H1 (cell line): ENCODE results near the gene TBC1D22A. TPM values are rescaled to one million over a fixed set of nuclear protein-coding genes. Genes with fewer than 3 reads are reported as not detected.

Experiments used
- CTCF ChIA-PET: fragments of 300-600 bp; sonication (Branson Sonifier 250); formaldehyde crosslinking; loops from one replicate; lab custom pipeline; 2021; ENCODE audit not compliant: partially characterized antibody; lab: Charles Lee
- POLR2A ChIA-PET: fragments of 300-600 bp; sonication (Branson Sonifier 250); formaldehyde crosslinking; loops from one replicate; lab custom pipeline; 2021; ENCODE audit warnings: inconsistent platforms; ENCODE audit not compliant: partially characterized antibody; lab: Charles Lee
- DNase-seq, 2 experiments: peaks; one replicate each; pipeline versions ENCODE4 v3.0.0 to v3.0.0-alpha.2; 2010 to 2022; ENCODE audit warnings: low spot score in 2 of 2, low read depth in 1 of 2, mixed read lengths in 1 of 2
- FAIRE-seq: peaks from 2 replicates; lab custom pipeline; 2011; peaks lifted over from hg19 to GRCh38; lab: Jason Lieb, UNC
- H2AFZ ChIP-seq: 2 replicates; pipeline ENCODE4 v1.8.1; 2012; ENCODE audit warnings: low read length, inconsistent platforms
- H2AK5ac ChIP-seq: 2 replicates; pipeline ENCODE4 v1.6.1; 2013; ENCODE audit warnings: low read depth, low read length
- H2BK120ac ChIP-seq: replicated peaks from 2 replicates; pipeline ENCODE3; 2013; ENCODE audit warnings: low read depth, low read length, inconsistent platforms
- H2BK12ac ChIP-seq: 2 replicates; pipeline ENCODE4 v1.6.1; 2013; ENCODE audit warnings: low read depth, low read length
- H2BK15ac ChIP-seq: 2 replicates; pipeline ENCODE4 v1.6.1; 2013; ENCODE audit warnings: low read length
- H2BK20ac ChIP-seq: 2 replicates; pipeline ENCODE4 v1.6.1; 2013; ENCODE audit warnings: low read length
- H2BK5ac ChIP-seq: 2 replicates; pipeline ENCODE4 v1.6.1; 2013; ENCODE audit warnings: low read depth, low read length
- H3K14ac ChIP-seq: 2 replicates; pipeline ENCODE4 v1.6.1; 2013; ENCODE audit warnings: inconsistent platforms; ENCODE audit not compliant: insufficient read length
- H3K18ac ChIP-seq: 2 replicates; pipeline ENCODE4 v1.6.1; 2013; ENCODE audit warnings: low read length; ENCODE audit errors: extremely low read depth
- H3K23ac ChIP-seq: 2 replicates; pipeline ENCODE4 v1.6.1; 2013; ENCODE audit warnings: inconsistent platforms; ENCODE audit not compliant: insufficient read length
- H3K23me2 ChIP-seq: 2 replicates; pipeline ENCODE4 v1.6.1; 2013; ENCODE audit warnings: low read depth, low read length
- H3K27ac ChIP-seq: 2 replicates; pipeline ENCODE4 v1.6.1; 2011; ENCODE audit warnings: low read depth, low read length, inconsistent platforms
- H3K27me3 ChIP-seq, 4 experiments: replicated peaks in 1 of 4; 1 replicate in 1 of 4; 2 replicates in 3 of 4; pipeline versions ENCODE4 v1.6.1 to v1.8.1; 2011 to 2013; ENCODE audit warnings: low read length in 3 of 4, mild to moderate bottlenecking in 3 of 4, inconsistent platforms in 2 of 4, mixed read lengths in 2 of 4, moderate library complexity in 1 of 4; ENCODE audit not compliant: control insufficient read depth in 3 of 4, insufficient read depth in 3 of 4; ENCODE audit errors: extremely low read depth in 1 of 4
- H3K36me3 ChIP-seq, 4 experiments: 2 replicates each; pipeline versions ENCODE4 v1.6.1 to v1.8.1; 2011 to 2013; ENCODE audit warnings: mild to moderate bottlenecking in 4 of 4, low read length in 3 of 4, moderate library complexity in 2 of 4, control low read depth in 1 of 4, inconsistent platforms in 1 of 4; ENCODE audit not compliant: insufficient read depth in 4 of 4, control insufficient read depth in 2 of 4
- H3K4ac ChIP-seq: replicated peaks from 2 replicates; pipeline ENCODE3; 2013; ENCODE audit warnings: low read length, low read depth, mixed read lengths, inconsistent platforms; ENCODE audit not compliant: insufficient read length
- H3K4me1 ChIP-seq, 4 experiments: replicated peaks in 1 of 4; 1 replicate in 1 of 4; 2 replicates in 3 of 4; pipeline versions ENCODE4 v1.6.1 to v1.8.1; 2011 to 2013; ENCODE audit warnings: low read length in 3 of 4, inconsistent platforms in 2 of 4, mixed read lengths in 1 of 4; ENCODE audit not compliant: insufficient read depth in 4 of 4, control insufficient read depth in 3 of 4
- H3K4me2 ChIP-seq, 2 experiments: 2 replicates each; pipeline versions ENCODE4 v1.6.1 to v1.8.1; 2011 to 2013; ENCODE audit warnings: low read depth in 2 of 2, low read length in 2 of 2, control low read depth in 1 of 2, inconsistent platforms in 1 of 2, mild to moderate bottlenecking in 1 of 2; ENCODE audit not compliant: insufficient read depth in 1 of 2
- H3K4me3 ChIP-seq, 4 experiments: fragments of 200-600, 300-600 bp in 1 of 4; sonication (generic), shearing (Covaris generic), sonication (Bioruptor Twin) in 1 of 4; 2 replicates each; pipeline versions ENCODE4 v1.5.1 to v1.8.1; 2011 to 2016; ENCODE audit warnings: low read length in 4 of 4, low read depth in 3 of 4, control low read depth in 2 of 4, inconsistent platforms in 2 of 4, mild to moderate bottlenecking in 2 of 4, mixed read lengths in 1 of 4, moderate library complexity in 1 of 4; ENCODE audit not compliant: insufficient read depth in 2 of 4; ENCODE audit errors: extremely low read depth in 1 of 4
- H3K56ac ChIP-seq: replicated peaks from 2 replicates; pipeline ENCODE3; 2013; ENCODE audit warnings: low read depth, mild to moderate bottlenecking, mixed read lengths, low read length, inconsistent platforms; ENCODE audit not compliant: insufficient read length
- H3K79me1 ChIP-seq: 2 replicates; pipeline ENCODE4 v1.6.1; 2013; ENCODE audit warnings: low read depth, low read length, control low read depth
- H3K79me2 ChIP-seq, 2 experiments: 2 replicates each; pipeline versions ENCODE4 v1.6.1 to v1.8.1; 2012 to 2013; ENCODE audit warnings: low read length in 2 of 2, mild to moderate bottlenecking in 2 of 2, inconsistent platforms in 1 of 2; ENCODE audit not compliant: insufficient read depth in 2 of 2, control insufficient read depth in 1 of 2
- H3K9ac ChIP-seq, 4 experiments: replicated peaks in 1 of 4; 1 replicate in 1 of 4; 2 replicates in 3 of 4; pipeline versions ENCODE4 v1.6.1 to v1.8.1; 2011 to 2013; ENCODE audit warnings: low read depth in 3 of 4, low read length in 3 of 4, control low read depth in 2 of 4, mild to moderate bottlenecking in 2 of 4, moderate library complexity in 2 of 4, inconsistent platforms in 1 of 4; ENCODE audit errors: extremely low read depth in 1 of 4
- H3K9me3 ChIP-seq, 2 experiments: 2 replicates each; pipeline versions ENCODE4 v1.6.1 to v1.8.1; 2012 to 2013; ENCODE audit warnings: mild to moderate bottlenecking in 2 of 2, moderate library complexity in 2 of 2, control low read depth in 1 of 2, inconsistent platforms in 1 of 2, low read depth in 1 of 2, low read length in 1 of 2, mixed read lengths in 1 of 2; ENCODE audit not compliant: insufficient read depth in 2 of 2
- H4K20me1 ChIP-seq, 2 experiments: replicated peaks in 1 of 2; 2 replicates each; pipeline versions ENCODE3 to v1.8.1; 2011 to 2013; ENCODE audit warnings: inconsistent platforms in 2 of 2, low read length in 2 of 2, mild to moderate bottlenecking in 1 of 2; ENCODE audit not compliant: insufficient read depth in 2 of 2, control insufficient read depth in 1 of 2
- H4K5ac ChIP-seq: 2 replicates; pipeline ENCODE4 v1.6.1; 2013; ENCODE audit warnings: low read length, low read depth, mixed read lengths, inconsistent platforms; ENCODE audit not compliant: insufficient read length
- H4K8ac ChIP-seq: 2 replicates; pipeline ENCODE4 v1.8.0; 2013; ENCODE audit warnings: mild to moderate bottlenecking, moderate library complexity, low read length, inconsistent platforms; ENCODE audit not compliant: insufficient read depth; ENCODE audit errors: extremely low read depth
- H4K91ac ChIP-seq: replicated peaks from 2 replicates; pipeline ENCODE3; 2013; ENCODE audit warnings: low read length, mixed read lengths, inconsistent platforms; ENCODE audit not compliant: insufficient read length
- SRF ChIP-seq: IDR thresholded peaks from 2 replicates; pipeline ENCODE4 v1.6.1; 2011; ENCODE audit warnings: mild to moderate bottlenecking, low read depth, low read length, moderate library complexity
- WGBS, 2 experiments: shearing (Covaris generic) in 1 of 2; methylation state at CpG; one replicate each; pipeline versions ENCODE4 v1.1.6 to v1.1.7; 2013 to 2015; ENCODE audit warnings: low lambda C conversion rate in 2 of 2, mixed read lengths in 2 of 2, inconsistent platforms in 1 of 2, low coverage in 1 of 2, missing lambda C conversion rate in 1 of 2; ENCODE audit not compliant: insufficient replicate concordance in 2 of 2, insufficient coverage in 1 of 2, insufficient read length in 1 of 2; ENCODE audit errors: extremely low coverage in 1 of 2, missing lambda C conversion rate in 1 of 2; 5-methylcytosine and 5-hydroxymethylcytosine counted together
- polyA plus RNA-seq, 7 experiments: library from polyadenylated mRNA; depleted of rRNA in 3 of 7; stranded (reverse) in 5 of 7; unstranded in 2 of 7; fragments of >200 nt in 5 of 7; fragments of 200-250 nt in 2 of 7; gene quantifications; 1 replicate in 5 of 7; 2 replicates in 1 of 7; 4 replicates in 1 of 7; pipeline versions ENCODE4 v1.2.1 to v1.2.3, GENCODE V29; 2011 to 2013; ENCODE audit warnings: missing spikeins in 2 of 7, mixed read lengths in 2 of 7
- total RNA-seq: library from RNA; stranded (reverse); fragmentation: NEBNext Ultra II Directional; extraction: Animal tissue kit (Norgen Biotek cat#: 25700); gene quantifications from 2 replicates; pipeline ENCODE4 v1.2.1, GENCODE V29; 2021

The TBC1D22A gene
- total and polyA plus RNA-seq, 2 of the 8 experiments (the other 6 are each of a cell fraction or from before 2014, with no cell fraction given), result 11.9 to 18.4 TPM

GRCh38 chr22:47001288-47001687 lies 238.8 kb downstream of the TBC1D22A start:
- no peaks in the 10 kb centered on the region for H3K27me3 ChIP-seq
- H2AFZ ChIP-seq, result no peak overlapping the region
- H3K27ac ChIP-seq, result no peak overlapping the region
- H3K79me2 ChIP-seq, result no peaks in the 10 kb centered on the region
- no peak overlapping the region for H2BK20ac ChIP-seq
- no peak overlapping the region for H2AK5ac ChIP-seq
- no peak overlapping the region for H2BK5ac ChIP-seq
- no peak overlapping the region for H3K4me3 ChIP-seq
- H3K4ac ChIP-seq, result no peak overlapping the region
- no peak overlapping the region for H3K56ac ChIP-seq
- FAIRE-seq, result no peak
- no peak for TF ChIP-seq SRF
- TF ChIP-seq, all 59 proteins: peak for 0
- no peaks in the 10 kb centered on the region for H3K4me1 ChIP-seq
- H4K91ac ChIP-seq, result no peak overlapping the region
- H3K9ac ChIP-seq, result no peak overlapping the region
- H3K23me2 ChIP-seq, result peaks cover 10% of the 10 kb centered on the region; the same call in 1 of the 2 replicates
- H3K79me1 ChIP-seq, result peaks cover 6% of the 10 kb centered on the region; the same call in 1 of the 2 replicates
- 89% methylated on average over 9 of the region's 9 CpGs; no CpG with 5 or more reads in 1 of the 2 experiments for WGBS, 2 experiments
- peaks cover 2 to 4% of the 10 kb centered on the region in 2 experiments for H4K20me1 ChIP-seq
- H3K23ac ChIP-seq, result no peak overlapping the region
- H4K5ac ChIP-seq, result no peak overlapping the region
- no peak overlapping the region for H2BK15ac ChIP-seq
- H2BK12ac ChIP-seq, result no peak overlapping the region
- no peak overlapping the region for H2BK120ac ChIP-seq
- H3K36me3 ChIP-seq, result no peaks in the 10 kb centered on the region
- H3K18ac ChIP-seq, result no peak overlapping the region
- H3K4me2 ChIP-seq, result no peak overlapping the region
- no peak overlapping the region for H4K8ac ChIP-seq
- H3K14ac ChIP-seq, result no peak overlapping the region
- CTCF ChIA-PET, result no interaction called here
- DNase-seq, result no peak
- POLR2A ChIA-PET, result no interaction called here
- no peaks in the 10 kb centered on the region for H3K9me3 ChIP-seq
